ENCODE data around the gene MTFP1. TPM values are rescaled to one million over a fixed set of nuclear protein-coding genes. Genes with fewer than 3 reads are reported as not detected.

Gene MTFP1
- total RNA-seq, 2 donors from 2014 or later: 9.9 to 18.5 TPM

- DNase-seq: no peak
- TF ChIP-seq CTCF (IDR thresholded peaks at IDR 0.05): no peak
- no peak for TF ChIP-seq POLR2A (IDR thresholded peaks at IDR 0.05)
- Histone ChIP-seq H3K4me3 (no peak overlapping the region), H3K36me3 (replicated peaks in 1 of 2; ENCODE audit: insufficient read depth in 1 of 2, low read depth in 2 of 2) (no peaks in the 10 kb centered on the region), H3K27me3 (no peaks in the 10 kb centered on the region), H3K27ac (no peak overlapping the region), H3K4me1 (peaks cover 16% of the 10 kb centered on the region), H3K9me3 (no peaks in the 10 kb centered on the region)
- intact Hi-C loops (cut with DNase I): loop anchor here (5.0 kb wide), 1 partner anchor 90 kb away; no protein-coding TSS in a partner anchor
- WGBS, 2 donors: 64 to 68% methylated on average over 8 to 9 of the region's 9 CpGs
- no peak for ATAC-seq
These were observed 32.8 kb upstream of the MTFP1 start for GRCh38 chr22:30392661-30393321.

GRCh38 chr22:30393322-30393680, 32.3 kb upstream of the MTFP1 start:
- intact Hi-C loops (cut with DNase I): loop anchor here (5.0 kb wide), 1 partner anchor 89 kb away; no protein-coding TSS in a partner anchor
- no peak for DNase-seq

GRCh38 chr22:30393885-30394284, 31.7 kb upstream of the MTFP1 start:
- intact Hi-C loops (cut with DNase I): loop anchor here (5.0 kb wide), 1 partner anchor 88 kb away; no protein-coding TSS in a partner anchor
- Histone ChIP-seq H3K27ac (no peak overlapping the region), H3K27me3 (no peaks in the 10 kb centered on the region), H3K9me3 (no peaks in the 10 kb centered on the region), H3K36me3 (replicated peaks in 1 of 2; ENCODE audit: insufficient read depth in 1 of 2, low read depth in 2 of 2) (no peaks in the 10 kb centered on the region), H3K4me3 (no peak overlapping the region), H3K4me1 (peaks cover 23% of the 10 kb centered on the region)
- ATAC-seq: no peak
- WGBS, 2 donors: 74 to 82% methylated on average over 3 of the region's 3 CpGs
- no peak for TF ChIP-seq POLR2A (IDR thresholded peaks at IDR 0.05)
- no peak for TF ChIP-seq CTCF (IDR thresholded peaks at IDR 0.05)
- DNase-seq: no peak

More at GRCh38 chr22:30393322-30393680, 32.3 kb upstream of the MTFP1 start:
- Histone ChIP-seq H3K36me3 (replicated peaks in 1 of 2; ENCODE audit: insufficient read depth in 1 of 2, low read depth in 2 of 2) (no peaks in the 10 kb centered on the region), H3K4me3 (no peak overlapping the region), H3K4me1 (peaks cover 21% of the 10 kb centered on the region), H3K27me3 (no peaks in the 10 kb centered on the region), H3K27ac (no peak overlapping the region), H3K9me3 (no peaks in the 10 kb centered on the region)
- ATAC-seq: no peak
- 86 to 91% methylated on average over 4 to 7 of the region's 7 CpGs for WGBS, 2 donors
- TF ChIP-seq POLR2A (IDR thresholded peaks at IDR 0.05) (no peak), CTCF (IDR thresholded peaks at IDR 0.05) (no peak)

GRCh38 chr22:30396871-30397655, 28.5 kb upstream of the MTFP1 start, which contains the start of gene SEC14L2:
Gene SEC14L2, plus strand, starts transcription at chr22:30397018. Its CDS starts 99 bp downstream, at chr22:30397117.
- peak; percentile 62 to 75 (median 69) for DNase-seq
- Histone ChIP-seq H3K27me3 (no peaks in the 10 kb centered on the region), H3K36me3 (replicated peaks in 1 of 2; ENCODE audit: insufficient read depth in 1 of 2, low read depth in 2 of 2) (no peaks in the 10 kb centered on the region), H3K9me3 (no peaks in the 10 kb centered on the region), H3K4me1 (peaks cover 23% of the 10 kb centered on the region), H3K4me3 (peak within 1 kb of the TSS in 1 of 2 donors; percentile 61), H3K27ac (peak within 1 kb of the TSS; percentile 36 to 61 (median 58))
- peak; percentile 81 for ATAC-seq
- TF ChIP-seq POLR2A (IDR thresholded peaks at IDR 0.05): peak; percentile 39 to 56 (median 54)
- no peak for TF ChIP-seq CTCF (IDR thresholded peaks at IDR 0.05)
- intact Hi-C loops (cut with DNase I): no loop called here
- 0% methylated on average over 24 to 54 of the region's 56 CpGs for WGBS, 2 donors
